ENCODE results near the gene CHMP4A. TPM values are rescaled to one million over a fixed set of nuclear protein-coding genes. Genes with fewer than 3 reads are reported as not detected.

Gene CHMP4A, protein sequence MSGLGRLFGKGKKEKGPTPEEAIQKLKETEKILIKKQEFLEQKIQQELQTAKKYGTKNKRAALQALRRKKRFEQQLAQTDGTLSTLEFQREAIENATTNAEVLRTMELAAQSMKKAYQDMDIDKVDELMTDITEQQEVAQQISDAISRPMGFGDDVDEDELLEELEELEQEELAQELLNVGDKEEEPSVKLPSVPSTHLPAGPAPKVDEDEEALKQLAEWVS
- 5.3 TPM for total RNA-seq (ENCODE audit: insufficient read depth, low replicate concordance)

DNA sequence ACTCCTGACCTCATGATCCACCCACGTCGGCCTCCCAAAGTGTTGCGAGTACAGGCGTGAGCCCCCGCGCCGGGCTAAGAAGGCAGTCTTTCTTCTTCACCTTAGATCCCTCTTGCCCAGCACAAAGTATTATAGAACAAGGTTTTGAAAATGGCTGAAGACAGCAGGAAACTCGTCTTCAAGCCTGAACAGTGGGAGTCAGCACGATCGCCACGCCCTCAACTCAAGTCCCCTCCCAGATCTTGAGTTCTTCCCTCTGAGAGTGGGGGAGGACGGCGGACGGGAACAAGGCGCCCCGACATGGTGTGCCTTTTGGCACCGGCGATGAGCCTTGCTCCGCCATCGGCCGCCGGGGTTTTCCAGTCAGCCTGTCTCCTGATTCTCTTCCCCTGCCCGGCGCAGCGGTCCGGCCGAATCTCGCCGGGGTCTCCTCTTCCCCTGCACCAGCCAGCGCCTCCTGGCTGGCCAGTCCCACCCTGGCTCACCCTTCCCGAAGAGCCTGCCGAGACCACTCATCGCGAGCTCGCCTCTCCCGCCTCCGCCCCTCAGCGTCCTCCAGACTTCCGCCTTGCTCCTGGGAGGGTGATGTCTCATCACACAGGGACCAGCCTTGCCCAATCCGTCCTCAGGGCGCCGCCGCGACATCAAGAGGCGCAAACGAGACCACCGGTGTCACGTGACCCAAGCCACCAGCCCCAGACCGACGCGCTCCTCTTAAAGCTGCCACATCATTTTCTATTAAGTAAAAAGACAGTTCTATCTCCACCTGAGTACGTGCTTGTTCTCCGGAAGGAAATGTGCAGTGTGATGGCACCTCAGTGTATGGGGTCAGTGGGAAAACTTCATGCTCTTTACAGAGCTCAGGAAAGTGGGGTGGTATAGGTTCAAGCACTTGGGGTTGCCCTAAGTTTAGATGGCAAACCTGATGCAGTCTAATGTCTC lies at the start of gene CHMP4A:
TSS of gene CHMP4A (minus strand) at position 565 of the 942 bp plus-strand sequence. CDS start at position 516, 49 bp downstream.
- peak; percentile 99 for DNase-seq (ENCODE audit: low spot score)

DNA sequence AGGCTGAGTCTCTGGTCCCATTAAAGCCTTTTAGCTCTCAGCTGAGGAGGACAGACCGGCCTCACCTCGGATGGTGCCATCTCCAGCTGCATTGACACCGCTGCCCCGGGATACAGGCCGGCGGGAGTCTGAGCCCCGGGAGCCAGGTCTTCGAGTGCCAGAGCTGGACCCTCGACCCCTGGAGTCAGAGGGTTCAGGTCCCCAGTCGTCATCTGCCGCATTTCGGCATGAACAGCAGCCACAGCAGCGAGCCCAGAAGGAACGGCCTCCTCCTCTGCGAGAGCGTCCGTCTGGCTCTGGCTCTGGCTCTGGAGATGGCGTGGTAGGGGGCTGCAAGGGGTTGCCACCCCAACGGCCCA lies 48.7 kb upstream of the CHMP4A start:
- DNase-seq (ENCODE audit: low spot score): no peak

DNA sequence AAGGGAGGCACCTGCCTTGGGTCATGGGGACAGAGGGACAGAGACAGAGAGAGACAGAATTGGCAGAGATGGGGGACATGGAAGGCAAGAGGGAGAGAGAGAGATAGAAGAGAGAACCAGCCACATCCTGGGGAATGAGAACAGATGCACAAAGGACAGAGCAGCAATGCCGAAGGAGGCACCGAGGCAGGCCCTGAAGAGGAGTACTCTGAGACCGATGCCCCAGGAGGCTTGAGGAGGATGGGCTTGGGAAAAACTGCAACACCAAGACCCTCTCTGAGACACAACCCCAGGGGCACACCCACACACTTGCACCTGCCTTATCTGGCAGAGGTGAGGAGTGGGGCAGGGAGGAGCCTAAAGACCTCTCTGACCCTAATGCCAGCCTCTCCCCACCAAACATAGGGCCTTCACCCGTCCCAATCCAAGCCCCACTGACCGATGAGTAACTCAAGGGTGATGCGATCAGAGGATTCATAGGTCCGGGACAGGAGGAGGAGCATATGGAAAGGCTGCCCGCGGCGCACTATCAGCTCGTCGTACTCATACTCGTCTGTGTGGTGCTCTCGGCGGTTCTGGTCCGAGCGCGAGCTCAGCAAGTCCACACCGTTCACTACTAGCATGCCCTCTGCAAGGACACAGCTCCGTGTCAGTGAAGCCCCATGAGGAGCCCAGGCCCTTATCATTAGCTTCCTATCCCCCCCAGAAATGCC lies 48.1 kb upstream of the CHMP4A start:
- no peak for DNase-seq (ENCODE audit: low spot score)

DNA sequence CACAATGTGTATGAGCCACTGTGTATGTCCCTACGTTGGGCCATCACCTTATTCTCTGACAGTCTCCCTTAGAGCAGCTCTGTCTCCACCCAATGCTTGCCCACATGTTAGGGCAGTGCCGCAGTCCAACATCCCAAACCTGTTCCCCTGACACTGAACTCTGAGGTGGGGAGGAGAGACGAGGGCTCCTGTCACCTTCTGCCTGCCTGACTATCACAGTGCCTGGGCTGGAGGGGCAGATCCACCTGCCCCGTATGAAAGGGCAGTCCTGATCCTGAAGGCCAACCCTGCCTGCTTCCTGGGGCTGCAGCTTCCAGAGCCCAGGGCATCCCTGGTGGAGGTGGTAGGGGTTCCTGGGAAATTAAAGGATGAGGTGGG lies 47.5 kb upstream of the CHMP4A start:
- no peak for DNase-seq (ENCODE audit: low spot score)

DNA sequence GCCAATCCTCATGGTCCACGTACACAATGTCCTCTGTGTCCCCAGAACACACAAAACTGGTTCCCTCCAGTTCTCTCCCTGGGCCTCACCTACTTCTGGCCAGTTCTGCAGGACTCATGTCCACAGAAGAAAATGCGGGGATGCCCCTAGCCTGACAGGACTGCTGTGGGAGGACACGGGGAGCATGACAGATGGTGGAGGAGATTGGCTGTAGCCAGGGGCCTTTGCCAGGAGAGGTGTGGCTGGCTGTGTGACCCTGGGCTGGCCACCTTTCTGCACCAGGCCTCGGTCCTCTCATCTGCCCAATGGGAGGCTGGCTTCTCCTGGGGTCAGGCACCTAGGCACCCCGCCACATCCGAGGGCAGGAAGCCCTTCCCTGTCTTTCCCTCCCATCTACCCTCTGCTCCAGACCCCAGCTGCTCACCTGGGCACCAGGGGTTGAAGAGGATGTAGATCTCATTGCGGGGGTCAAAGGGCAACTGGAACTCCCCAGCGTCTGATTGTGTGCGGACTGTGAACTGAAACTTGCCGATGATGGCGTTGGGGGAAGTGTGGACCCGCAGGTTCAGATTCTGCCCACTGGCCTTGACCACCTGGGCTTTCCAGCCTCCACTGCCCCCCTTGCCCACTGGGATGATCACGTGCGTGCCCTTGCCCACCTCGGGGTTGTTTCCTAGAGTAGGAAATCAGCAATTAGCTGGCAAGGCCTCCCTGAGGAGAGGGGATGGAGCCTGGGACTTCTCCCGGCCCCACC lies 46.9 kb upstream of the CHMP4A start:
- no peak for DNase-seq (ENCODE audit: low spot score)

DNA sequence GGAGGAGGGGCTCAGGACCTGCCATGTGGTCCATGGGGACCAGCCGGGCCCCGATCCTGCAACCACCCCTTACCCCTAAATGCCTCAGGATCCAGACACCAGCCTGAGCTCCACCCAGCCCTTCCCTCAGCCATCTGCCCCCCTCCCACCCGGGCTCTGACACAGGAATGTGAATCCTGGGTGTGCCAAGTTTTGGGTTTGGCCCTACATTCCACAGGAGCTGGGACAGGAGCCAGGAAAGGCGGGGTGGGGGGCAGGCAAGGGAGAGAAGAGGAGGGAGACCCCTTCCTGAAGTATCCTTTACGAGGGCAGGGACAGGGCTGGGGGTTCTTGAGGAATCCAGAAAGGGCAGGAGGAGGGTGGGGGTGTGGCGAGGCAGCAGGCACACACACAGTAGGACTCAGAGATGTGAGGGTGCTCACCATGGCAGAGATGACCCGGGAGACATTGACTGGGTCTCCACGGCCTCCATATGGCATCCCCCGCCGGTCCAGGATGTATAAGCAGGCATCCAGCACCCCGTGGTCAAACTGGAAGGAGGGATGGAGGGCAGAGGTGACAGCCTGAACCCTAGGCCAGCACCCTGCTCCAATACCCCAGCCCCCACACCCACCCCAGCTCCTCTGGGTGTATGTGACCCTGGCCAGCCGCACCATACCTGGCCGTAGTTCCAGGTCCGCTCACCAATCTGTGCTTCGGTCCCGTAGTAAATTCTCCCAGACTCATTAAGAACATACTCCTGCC lies 46.2 kb upstream of the CHMP4A start:
- DNase-seq (ENCODE audit: low spot score): peak; percentile 79

DNA sequence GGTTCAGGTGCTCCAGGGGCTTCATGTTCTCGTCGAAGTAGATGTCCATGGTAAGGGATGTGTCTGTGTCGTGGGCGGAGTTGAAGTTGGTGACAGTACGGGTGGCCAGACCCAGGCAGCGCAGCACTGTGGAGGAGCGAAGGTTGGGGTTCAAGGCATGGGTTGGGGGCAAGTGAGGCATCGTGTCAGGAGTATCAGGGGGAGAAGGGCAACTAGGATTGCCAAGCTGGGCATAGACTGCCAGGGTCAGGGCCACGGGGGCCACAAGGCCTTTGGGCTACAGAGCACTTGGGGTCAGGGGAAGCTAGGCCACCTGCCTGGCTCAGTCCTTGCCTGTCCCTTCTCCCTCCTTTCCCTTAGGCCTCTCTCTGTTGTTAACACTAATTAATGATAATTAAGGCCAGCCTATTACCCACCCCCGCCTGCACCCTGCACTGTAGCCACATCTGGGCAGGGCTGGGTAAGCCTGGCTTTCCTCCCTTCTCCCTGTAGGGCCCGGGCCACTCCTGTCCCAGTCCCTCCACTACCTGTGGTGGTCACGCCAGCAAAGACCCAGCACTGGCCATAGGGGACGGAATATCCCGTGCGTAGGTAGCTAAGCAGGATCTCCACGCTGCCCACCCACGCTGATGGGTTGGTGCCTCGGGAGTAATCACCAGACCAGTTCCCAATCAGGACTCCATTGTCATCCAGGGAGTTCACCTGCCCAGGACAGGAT lies 45.4 kb upstream of the CHMP4A start:
- DNase-seq (ENCODE audit: low spot score): no peak

DNA sequence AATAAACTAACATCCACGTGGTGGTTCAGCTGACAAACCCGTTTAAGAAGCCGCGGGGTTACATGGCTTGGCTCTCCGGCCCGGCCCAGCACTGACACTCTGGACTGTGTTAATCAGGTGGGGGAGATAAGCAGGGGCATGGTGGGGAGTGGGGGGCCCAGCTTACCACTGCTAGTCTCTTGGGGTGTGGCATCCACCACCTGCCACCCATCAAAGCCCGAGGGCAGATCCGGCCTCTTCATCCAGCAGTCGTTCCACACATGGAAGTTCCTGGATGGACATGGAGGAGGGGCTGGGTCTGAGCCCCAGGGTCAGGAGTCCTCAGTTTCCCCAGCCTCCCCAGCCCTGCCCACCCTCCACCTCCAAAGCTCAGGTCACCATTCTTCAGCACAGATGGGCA lies 44.8 kb upstream of the CHMP4A start:
- DNase-seq (ENCODE audit: low spot score): no peak

DNA sequence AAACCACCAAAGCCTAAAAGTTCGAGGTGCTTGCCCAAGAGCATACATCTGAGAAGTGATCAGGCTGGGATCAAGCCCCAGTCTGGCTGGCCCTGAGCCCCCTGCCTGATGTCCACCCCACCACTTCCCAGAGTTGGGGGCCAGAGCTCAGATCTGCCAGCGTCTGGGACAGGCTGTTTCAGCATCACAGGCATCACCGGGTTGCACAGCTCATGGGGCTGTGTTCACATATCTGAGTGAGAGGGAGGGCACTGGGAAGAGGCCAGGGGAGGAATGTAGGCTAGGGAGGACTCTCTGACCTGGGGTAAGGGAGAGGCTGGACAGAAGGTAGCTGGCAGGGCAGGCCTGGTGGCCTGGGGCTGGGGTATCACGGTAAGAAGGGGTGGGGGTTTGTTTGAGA lies 43.7 kb upstream of the CHMP4A start:
- no peak for DNase-seq (ENCODE audit: low spot score)

DNA sequence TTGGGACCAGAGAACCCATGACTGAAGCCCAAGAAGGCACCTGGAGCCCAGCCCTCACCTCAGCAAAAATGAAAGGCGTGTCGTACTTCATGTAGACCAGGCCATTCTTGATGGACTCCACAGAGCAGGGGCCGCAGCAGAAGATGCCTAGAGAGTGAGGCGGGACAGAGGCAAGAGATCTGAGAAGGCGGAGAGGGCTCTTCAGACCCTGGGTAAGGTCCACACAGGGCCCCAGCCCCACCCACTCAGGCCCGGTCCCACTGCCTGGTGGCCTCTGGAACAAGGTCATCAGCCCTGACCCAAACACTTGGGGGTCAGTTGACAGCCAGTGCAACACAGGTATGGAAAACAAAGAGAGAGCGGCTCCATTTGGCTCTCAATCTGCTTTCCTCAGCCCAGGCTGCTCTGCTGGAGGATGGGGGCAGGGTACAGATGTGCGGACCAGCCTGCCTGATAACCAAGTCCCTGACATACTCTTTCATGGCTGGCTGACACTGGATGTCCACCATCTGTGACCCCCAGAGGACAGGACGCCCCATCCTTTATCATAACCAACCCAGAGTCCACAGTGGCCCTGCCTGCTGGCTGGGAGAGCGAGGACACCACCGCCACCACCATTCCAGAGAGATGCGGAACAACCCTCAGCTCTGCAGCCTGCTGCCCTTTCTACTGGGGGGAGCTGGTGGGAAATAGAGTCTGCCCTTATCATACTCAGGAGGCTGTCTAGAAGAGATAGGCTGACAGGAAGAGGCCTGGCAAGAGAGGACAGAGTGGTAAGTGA lies 42.8 kb upstream of the CHMP4A start:
- no peak for DNase-seq (ENCODE audit: low spot score)

DNA sequence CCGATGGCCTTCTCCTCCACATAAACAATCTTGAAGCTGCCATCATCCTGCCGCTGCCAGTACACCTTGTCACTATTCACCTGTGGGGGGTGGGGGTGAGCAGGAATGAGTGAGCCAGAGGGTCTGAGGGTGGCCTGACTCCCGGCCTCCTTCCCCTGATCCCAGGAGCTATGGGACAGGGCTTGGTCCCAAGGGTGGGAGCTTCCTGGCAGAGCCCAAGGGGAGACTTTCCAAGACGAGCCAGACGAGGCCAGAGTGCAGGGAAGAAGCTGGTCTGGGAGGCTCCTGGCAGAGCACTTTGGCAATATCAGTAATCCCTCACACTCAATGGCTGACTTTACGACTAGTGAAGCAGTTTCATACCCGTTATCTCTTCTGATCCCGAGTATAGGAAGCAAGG lies 42.1 kb upstream of the CHMP4A start:
- DNase-seq (ENCODE audit: low spot score): no peak

DNA sequence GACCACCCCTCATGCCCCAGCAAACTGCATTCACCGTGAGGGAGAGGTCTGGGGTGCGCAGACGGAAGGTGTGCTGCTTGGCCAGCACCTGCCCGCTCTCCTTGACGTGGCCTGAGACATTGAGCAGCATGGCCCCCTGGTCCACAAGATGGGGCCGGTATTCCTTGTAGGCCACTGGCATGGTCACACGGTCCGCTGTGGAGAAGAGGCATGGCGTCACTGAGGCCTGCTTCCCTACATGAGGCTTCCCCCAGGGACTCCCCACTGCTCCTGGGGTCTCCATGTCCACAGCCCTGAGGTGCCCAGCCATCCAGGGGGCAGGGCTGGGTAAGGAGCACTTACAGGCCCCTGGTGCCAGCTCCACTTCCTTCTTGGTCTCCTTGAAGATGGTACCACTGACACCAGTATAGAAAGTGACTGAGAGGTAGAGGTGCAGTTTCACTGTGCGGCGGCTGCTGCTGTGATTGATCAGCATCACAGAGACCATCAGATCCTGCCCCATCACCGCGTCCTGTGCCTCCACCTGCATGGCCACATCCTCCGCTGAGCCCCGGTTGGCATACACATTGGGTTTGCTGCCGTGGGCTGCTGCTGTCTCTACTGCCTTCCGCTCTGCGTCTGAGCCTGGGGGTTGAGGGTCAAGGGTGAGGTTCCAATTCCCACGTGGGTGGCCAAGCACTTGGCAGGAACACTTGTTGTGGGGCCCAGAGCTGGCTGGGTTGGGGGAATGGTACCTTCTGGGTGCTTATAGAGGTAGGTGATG lies 41.5 kb upstream of the CHMP4A start:
- no peak for DNase-seq (ENCODE audit: low spot score)

DNA sequence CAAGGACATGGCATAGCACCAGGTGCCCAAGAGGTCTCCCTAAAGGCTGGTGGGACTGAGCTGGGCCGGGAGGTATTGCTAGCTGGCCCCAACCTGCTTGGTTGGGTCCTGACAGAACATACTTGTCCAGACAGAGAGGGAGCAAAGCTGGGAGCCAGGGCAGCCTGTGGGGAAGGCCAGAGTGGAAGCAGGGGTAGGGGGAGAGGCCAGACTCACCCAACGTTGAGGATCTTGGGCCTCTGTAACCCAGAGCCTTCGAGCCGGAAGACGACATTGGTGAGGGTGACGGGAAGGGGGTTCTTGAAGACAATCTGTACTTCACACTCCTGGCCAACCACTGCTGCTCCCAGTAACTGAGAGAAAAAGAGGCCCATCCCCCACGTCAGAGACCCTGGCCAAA lies 40.6 kb upstream of the CHMP4A start:
- DNase-seq (ENCODE audit: low spot score): no peak

DNA sequence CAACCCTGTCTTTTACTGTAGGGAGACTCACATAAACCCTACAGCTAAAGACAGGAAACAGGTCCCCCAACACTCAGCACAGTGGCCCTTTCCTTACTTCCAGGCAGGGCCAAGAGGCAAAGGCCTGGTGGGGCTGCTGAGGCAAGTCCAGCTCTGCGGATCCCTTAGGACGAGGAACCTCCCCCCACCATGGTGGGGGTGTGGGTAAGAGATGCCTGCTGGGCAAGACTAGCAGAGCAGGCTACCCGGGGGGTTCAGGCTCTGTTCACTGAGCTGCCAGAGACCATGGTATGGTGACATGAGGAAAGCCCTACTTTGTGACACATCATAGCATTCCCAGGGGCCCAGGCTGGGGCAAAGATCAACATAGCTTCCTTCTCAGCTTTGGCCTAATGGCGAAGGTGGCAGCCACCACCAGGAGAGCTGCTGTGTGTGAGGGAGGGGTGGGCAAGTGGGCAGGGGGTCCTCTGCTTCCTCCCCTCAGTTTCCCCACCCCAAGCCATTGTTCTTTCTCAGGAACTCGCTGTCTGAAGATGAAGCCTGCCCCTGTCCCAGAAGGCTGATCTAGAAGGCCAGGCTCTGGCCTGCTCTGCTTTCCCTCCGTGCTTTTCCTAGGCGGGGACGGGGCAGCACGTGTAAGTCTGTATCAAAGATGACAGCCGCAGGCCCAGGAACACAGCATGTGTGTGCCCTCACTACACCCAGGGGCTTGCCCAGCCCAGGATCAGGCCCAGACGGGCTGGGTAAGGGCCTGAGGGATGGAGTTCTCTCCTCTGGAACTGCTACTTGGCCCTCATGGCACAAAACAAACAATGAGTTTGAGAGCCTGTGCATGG lies 39.2 kb upstream of the CHMP4A start:
- no peak for DNase-seq (ENCODE audit: low spot score)

DNA sequence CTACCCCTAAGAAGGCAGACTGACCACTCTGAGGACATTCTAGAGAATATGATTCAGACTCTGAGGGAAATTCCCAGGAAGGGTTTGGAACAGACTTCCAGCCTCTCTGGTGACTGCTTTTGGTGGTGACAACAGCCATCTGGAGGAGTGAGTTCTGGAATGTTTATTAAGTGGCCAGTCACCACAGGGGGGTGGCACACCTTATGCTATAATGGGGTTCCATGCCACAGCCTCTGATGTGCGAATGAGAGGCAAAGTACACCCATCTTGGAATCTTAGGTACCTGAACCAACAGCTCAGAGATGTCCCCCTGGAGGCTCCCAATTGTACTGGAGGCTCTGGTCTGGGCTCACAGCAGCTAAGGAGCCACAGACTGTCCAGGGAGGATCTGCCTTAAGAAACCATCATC lies 38.6 kb upstream of the CHMP4A start:
- no peak for DNase-seq (ENCODE audit: low spot score)

DNA sequence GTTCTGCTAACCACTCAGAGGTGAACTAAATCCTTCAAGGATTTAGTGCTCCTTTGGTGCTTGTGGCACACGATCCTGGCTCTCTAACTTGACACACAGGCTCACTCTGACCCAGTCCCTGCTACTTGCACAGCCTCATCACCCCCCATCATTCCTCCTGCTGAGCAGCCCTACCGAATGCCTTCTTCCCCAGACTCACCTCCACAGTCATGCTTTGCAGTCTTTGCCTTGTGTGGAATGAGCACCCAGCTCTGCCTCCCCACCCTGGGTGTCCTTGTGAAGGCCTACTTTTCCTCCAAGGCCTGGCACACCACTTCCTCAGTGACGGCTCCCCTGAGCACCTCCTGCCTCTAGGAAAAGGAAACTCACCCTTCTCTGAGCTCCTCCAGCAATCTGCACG lies 37.1 kb upstream of the CHMP4A start:
- DNase-seq (ENCODE audit: low spot score): no peak

DNA sequence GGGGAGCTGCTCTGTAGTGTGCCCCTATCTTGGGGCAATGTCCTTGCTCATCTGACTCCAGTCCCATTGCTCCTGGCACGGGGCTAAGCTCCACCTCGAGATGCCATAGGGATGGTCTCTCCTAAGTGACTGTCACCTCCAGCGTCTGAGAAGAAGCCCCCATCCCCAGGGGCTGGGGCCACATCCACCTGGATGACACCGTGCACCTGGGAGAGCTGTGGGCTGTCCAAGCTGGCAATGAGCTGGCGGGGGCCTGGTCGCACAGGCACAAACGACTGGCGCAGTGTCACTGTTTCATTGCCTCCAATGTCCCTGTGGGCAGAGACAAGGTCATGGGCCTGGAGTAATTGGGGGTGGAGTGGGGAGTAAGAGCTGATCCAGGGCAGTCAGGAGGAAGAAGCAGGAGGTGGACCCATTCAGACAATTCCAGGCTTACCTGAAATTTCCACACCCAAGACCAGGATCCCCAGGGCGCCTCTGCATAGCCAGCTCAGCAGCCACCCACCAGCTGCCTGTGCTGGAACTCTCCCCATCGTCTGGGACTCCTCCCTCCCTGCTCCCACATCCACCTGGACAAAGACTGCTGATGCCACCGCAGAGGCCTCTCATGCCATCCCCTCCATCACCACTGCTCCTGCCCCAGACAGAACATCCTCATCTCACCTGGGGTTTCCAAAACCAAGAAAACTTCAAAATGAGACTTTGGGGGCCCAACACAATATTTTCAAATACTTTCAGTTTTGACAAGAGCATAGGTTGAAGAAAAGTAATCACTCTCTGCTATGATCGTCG lies 36.1 kb upstream of the CHMP4A start:
- no peak for DNase-seq (ENCODE audit: low spot score)

All from umbilical cord (tissue), 2 donors.